Adipocyte (in vitro differentiated cells): ENCODE results near the gene GPR84.
A peak's percentile ranks its signal among the peaks of the same experiment; 100 is the strongest.
"Not testable (repeated sequence)": the region's sequence is repeated elsewhere in the genome, so short reads cannot be mapped to it uniquely, and the experiment has no call there.

Experiments used
- DNase-seq: peaks from one replicate; pipeline ENCODE4 v3.0.0-alpha.2; 2015; ENCODE audit warnings: low read depth
- H3K27me3 ChIP-seq: replicated peaks from 2 replicates; pipeline ENCODE4 v1.7.0; 2013; ENCODE audit warnings: mild to moderate bottlenecking, low read length, moderate library complexity; ENCODE audit not compliant: control insufficient read depth, insufficient read depth
- H3K36me3 ChIP-seq: 2 replicates; pipeline ENCODE4 v1.7.0; 2013; ENCODE audit warnings: low read length, mild to moderate bottlenecking, moderate library complexity; ENCODE audit not compliant: control insufficient read depth, insufficient read depth, severe bottlenecking
- H3K4me1 ChIP-seq: 2 replicates; pipeline ENCODE4 v1.7.0; 2013; ENCODE audit warnings: mild to moderate bottlenecking, low read length, moderate library complexity; ENCODE audit not compliant: control insufficient read depth, insufficient read depth
- H3K4me3 ChIP-seq: 2 replicates; pipeline ENCODE4 v1.7.0; 2013; ENCODE audit warnings: mild to moderate bottlenecking, low read length, moderate library complexity
- H3K9ac ChIP-seq: 2 replicates; pipeline ENCODE4 v1.7.0; 2013; ENCODE audit warnings: mild to moderate bottlenecking, low read length, moderate library complexity
- H3K9me3 ChIP-seq: 2 replicates; pipeline ENCODE4 v1.7.0; 2013; ENCODE audit warnings: mild to moderate bottlenecking, low read length, moderate library complexity; ENCODE audit not compliant: control insufficient read depth

The GPR84 gene

DNA sequence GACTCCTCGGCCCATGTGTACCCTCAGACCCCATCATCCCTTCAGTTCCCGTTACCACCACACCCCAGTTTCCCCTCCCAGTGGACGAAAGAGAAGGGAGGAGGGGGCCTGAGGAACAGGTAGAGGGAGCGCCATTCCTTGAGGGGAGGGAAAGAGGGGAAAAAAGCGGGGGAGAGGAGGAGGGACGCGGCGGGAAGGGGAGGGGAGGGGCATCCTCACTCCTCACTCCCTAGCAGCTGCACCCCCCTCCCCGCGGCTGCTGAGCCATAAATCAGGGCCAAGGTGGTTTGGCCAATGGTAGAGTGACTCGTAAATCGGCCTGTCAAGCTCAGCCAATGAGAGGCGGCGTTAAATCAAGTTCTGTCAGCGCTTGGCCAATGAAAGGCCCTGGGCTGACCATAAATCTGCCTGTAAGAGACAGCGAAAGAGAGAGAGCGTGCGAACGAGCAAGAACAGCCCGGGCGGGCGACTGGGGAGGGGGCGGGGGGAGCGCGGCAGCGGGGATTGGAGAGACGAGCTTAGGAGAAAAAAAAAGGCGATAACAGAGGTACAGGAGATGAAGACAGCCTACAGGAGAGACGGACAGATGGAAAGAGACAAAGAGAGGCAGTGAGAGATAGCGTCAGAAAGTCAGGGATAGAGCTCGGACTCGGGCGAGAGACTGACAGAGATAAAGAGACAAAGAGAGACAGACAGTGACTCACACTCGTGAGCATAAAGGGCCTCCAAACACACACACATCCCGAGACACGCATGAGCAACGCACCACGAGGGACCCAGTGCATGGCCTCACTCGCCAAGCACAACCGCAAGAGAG, 5.1 kb downstream of the GPR84 start:
- H3K9me3 ChIP-seq = no peaks in the 10 kb centered on the region
- peaks cover 38% of the 10 kb centered on the region for H3K4me1 ChIP-seq
- DNase-seq = peak; percentile 99
- H3K9ac ChIP-seq = peak overlapping the region; percentile 88
- H3K27me3 ChIP-seq = no peaks in the 10 kb centered on the region
- no peaks in the 10 kb centered on the region for H3K36me3 ChIP-seq
- H3K4me3 ChIP-seq = peak overlapping the region; percentile 86

DNA sequence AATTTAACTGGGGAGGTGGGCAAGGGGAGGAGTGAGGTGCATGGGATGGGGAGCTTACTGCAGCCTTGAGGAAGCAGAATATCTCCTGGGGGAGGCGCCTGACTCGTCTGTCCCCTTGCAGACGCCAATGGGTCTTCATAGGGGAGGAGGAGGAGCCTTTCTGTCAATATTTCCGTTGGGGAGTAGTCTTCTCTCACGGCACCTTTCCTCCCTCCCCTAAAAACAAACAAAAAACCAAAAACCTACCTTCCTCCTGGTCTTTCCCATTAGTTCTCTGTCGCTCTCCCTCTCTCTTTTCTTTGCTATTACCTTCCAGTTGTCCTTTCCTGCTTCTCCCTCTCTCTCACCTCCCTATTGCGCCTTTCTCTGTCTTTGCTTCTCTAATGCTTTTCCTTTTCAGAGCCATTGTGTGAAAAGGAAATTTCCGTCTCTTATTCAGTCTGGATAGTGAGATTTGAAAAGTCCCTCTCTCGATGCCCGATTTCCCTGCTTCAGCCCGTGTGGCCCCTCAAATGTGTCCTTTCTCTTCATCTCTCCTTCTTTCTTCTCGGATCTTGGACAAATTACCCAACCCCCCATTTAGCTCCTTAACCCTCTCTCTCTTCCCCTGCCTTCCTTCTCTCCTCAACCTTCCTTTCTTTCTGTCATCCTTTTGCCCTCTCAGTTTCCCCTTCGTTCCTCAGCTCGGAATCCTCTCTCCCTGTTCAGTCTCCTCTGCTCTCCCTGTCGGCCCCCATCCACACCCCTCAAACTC, 5.9 kb downstream of the GPR84 start:
- H3K4me1 ChIP-seq = peaks cover 42% of the 10 kb centered on the region
- no peaks in the 10 kb centered on the region for H3K36me3 ChIP-seq
- H3K9ac ChIP-seq = peak overlapping the region; percentile 88
- H3K27me3 ChIP-seq = no peaks in the 10 kb centered on the region
- no peaks in the 10 kb centered on the region for H3K9me3 ChIP-seq
- DNase-seq = peak; percentile 52
- H3K4me3 ChIP-seq = peak overlapping the region; percentile 86

DNA sequence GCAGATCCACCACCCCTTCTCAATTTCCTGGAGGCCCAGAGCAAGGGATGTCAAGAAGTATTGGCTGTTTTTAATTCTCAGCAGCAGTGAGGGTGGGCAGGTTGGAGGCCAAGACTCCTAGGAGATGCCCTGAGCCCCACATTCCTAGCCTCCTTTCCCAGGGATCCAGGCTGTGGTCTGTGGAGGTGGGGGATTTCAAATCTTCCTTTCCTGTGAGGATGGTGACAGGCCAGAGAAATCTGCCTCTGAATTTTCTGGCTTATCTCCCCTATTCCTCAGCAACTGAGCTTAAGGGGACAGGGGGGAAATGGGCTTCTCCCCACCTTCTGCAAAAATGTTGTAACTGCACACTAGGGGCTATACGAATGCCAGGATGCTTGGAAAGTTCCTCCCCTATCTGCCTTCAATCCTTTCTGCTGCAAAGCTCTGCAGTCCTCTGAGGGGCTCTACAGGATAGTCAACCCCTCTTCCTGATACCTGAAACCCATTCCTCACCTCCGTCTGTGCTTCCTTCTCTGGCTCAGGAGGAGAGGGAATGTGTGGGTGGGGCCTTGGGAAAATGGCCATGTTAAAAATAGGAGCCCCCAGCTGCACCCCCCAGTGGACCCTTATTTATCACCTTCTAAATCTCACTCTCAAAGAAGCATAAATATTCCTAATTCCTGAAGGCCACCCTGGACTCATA, 6.6 kb downstream of the GPR84 start:
- peaks cover 49% of the 10 kb centered on the region for H3K4me1 ChIP-seq
- no peaks in the 10 kb centered on the region for H3K27me3 ChIP-seq
- DNase-seq = no peak
- no peak overlapping the region for H3K4me3 ChIP-seq
- no peaks in the 10 kb centered on the region for H3K9me3 ChIP-seq
- H3K36me3 ChIP-seq = no peaks in the 10 kb centered on the region
- no peak overlapping the region for H3K9ac ChIP-seq

DNA sequence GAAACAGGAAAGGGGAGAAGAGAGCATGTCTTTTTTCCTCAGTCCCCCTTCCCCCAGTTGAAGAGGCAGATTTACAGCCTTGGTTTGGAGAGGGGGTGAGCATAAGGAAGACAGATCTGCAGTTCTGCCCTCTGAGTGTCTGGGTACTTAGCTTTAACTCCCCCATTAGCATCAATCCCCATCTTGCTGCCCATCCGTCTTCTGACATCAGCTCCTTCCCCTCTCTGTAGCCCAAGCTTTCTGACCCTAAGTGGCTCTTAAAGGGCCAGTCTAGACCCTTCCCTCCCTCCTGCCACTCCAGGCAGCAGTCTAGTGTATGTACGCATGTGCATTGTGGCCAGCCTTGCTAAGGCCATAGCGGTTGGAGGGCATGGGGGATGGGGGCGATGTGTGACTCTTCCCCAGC, 7.3 kb downstream of the GPR84 start:
- peaks cover 56% of the 10 kb centered on the region for H3K4me1 ChIP-seq
- H3K9me3 ChIP-seq = no peaks in the 10 kb centered on the region
- DNase-seq = no peak
- no peaks in the 10 kb centered on the region for H3K27me3 ChIP-seq
- H3K9ac ChIP-seq = no peak overlapping the region
- H3K36me3 ChIP-seq = no peaks in the 10 kb centered on the region
- H3K4me3 ChIP-seq = no peak overlapping the region

GRCh38 chr12:54356228-54356627, 8.1 kb downstream of the GPR84 start:
- Histone ChIP-seq H3K9me3 (no peaks in the 10 kb centered on the region), H3K4me1 (peaks cover 63% of the 10 kb centered on the region), H3K9ac (no peak overlapping the region), H3K36me3 (no peaks in the 10 kb centered on the region), H3K27me3 (no peaks in the 10 kb centered on the region), H3K4me3 (no peak overlapping the region)
- DNase-seq = no peak

DNA sequence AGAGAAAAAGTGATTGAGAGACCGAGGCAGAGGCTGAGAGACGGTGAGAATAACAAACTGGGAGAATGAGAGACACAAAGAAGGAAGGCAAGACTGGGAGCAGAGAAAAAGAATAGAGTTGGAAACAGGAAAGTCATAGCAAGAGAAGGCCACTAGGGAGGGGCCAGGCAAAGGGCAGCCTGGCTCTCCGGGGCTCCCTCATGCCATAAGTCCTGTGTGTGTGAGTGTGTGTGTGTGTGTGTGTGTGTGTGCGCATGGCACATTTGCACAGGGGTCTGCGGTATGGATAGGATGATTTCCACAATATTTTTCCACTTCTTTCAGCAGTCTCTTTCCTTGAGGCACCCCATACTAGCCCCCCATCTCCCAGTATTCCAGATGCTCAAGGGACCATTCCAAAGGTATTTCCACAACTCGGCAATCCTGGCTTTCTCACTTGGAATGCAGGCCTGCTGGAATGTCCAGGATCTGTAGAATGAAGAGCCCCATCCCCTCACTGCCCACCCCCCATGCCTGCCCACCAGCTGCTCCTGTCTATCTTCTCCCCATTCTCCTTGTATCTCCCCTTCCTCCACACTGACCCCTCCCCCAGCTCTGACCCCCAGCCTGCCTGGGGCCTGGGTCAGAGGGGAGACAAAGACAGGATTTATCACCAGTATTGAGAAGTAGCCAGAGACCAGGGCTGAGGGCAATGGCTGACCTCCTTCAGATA, 9.0 kb downstream of the GPR84 start:
- H3K4me3 ChIP-seq = no peak overlapping the region
- H3K9me3 ChIP-seq = no peaks in the 10 kb centered on the region
- DNase-seq = no peak
- no peak overlapping the region for H3K9ac ChIP-seq
- no peaks in the 10 kb centered on the region for H3K27me3 ChIP-seq
- H3K36me3 ChIP-seq = peaks cover 3% of the 10 kb centered on the region
- H3K4me1 ChIP-seq = peaks cover 68% of the 10 kb centered on the region

GRCh38 chr12:54354271-54354670, 10.0 kb downstream of the GPR84 start:
- H3K36me3 ChIP-seq = peaks cover 13% of the 10 kb centered on the region
- H3K4me3 ChIP-seq, DNase-seq, H3K9me3 ChIP-seq, H3K9ac ChIP-seq, H3K27me3 ChIP-seq: not testable (repeated sequence)
- H3K4me1 ChIP-seq = peaks cover 69% of the 10 kb centered on the region

GRCh38 chr12:54352891-54353874, 11.1 kb downstream of the GPR84 start:
- Histone ChIP-seq H3K9ac (peak overlapping the region; percentile 27), H3K4me1 (peaks cover 62% of the 10 kb centered on the region), H3K4me3 (no peak overlapping the region), H3K36me3 (peaks cover 22% of the 10 kb centered on the region), H3K27me3 (no peaks in the 10 kb centered on the region), H3K9me3 (no peaks in the 10 kb centered on the region)
- peak; percentile 29 for DNase-seq

- Histone ChIP-seq H3K9me3 (no peaks in the 10 kb centered on the region), H3K4me1 (peaks cover 56% of the 10 kb centered on the region), H3K9ac (no peak overlapping the region), H3K4me3 (no peak overlapping the region), H3K36me3 (peaks cover 33% of the 10 kb centered on the region), H3K27me3 (no peaks in the 10 kb centered on the region)
- no peak for DNase-seq
Observed at GRCh38 chr12:54352022-54352531, 12.2 kb downstream of the GPR84 start.

DNA sequence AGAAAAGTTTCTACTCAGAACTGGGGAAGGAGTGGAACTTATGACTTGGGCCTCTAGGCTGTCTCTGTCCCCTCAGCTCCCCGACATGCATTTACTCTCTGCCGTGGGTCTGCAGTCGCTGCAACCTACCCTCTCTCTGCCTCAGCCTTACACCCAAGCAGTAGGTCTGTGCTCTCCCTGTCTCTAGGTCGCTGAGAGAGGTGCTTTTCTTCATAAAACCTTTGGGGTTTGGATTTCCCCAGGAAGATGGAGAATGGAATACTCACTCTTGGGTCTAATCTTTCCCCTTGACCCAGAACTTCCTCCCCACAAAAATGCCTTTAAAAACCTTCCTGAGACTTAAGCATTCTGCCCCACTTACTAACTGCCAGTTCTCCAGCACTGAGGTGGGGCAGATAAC, 12.9 kb downstream of the GPR84 start:
- DNase-seq = no peak
- H3K27me3 ChIP-seq = no peaks in the 10 kb centered on the region
- H3K9me3 ChIP-seq = no peaks in the 10 kb centered on the region
- H3K4me3 ChIP-seq = no peak overlapping the region
- H3K9ac ChIP-seq = no peak overlapping the region
- H3K4me1 ChIP-seq = peaks cover 49% of the 10 kb centered on the region
- H3K36me3 ChIP-seq = peaks cover 39% of the 10 kb centered on the region
